GM13976 (cell line): ENCODE data around the gene SAPCD2.

Source experiments
- DNase-seq: peaks from one replicate; pipeline ENCODE4 v3.0.0; 2012; ENCODE audit warnings: low spot score
- CTCF ChIP-seq: IDR thresholded peaks from 2 replicates; pipeline ENCODE4 v1.5.1; 2012; ENCODE audit warnings: borderline replicate concordance, mild to moderate bottlenecking; ENCODE audit not compliant: insufficient read depth; ENCODE audit errors: extremely low read depth, missing control alignments, control extremely low read depth
- in situ Hi-C: fragments of 300-500 bp; cut with MboI; formaldehyde crosslinking; loops from one replicate; pipeline ENCODE4 v1.12.0; 2022; ENCODE audit warnings: low sequenced_read_pairs, mixed read lengths, inconsistent platforms; ENCODE audit not compliant: unreplicated experiment

SAPCD2 gene

GRCh38 chr9:137057545-137057944, 12.8 kb downstream of the SAPCD2 start:
- no peak for DNase-seq
- TF ChIP-seq CTCF = no peak
- in situ Hi-C loops = no loop called here

GRCh38 chr9:137056739-137057415, 13.5 kb downstream of the SAPCD2 start:
- in situ Hi-C loops = no loop called here
- no peak for TF ChIP-seq CTCF
- DNase-seq = no peak

- no peak for TF ChIP-seq CTCF
- no peak for DNase-seq
- in situ Hi-C loops = no loop called here
Measured at GRCh38 chr9:137055385-137056364, 14.7 kb downstream of the SAPCD2 start.

GRCh38 chr9:137054932-137055384, 15.4 kb downstream of the SAPCD2 start:
- in situ Hi-C loops = no loop called here
- no peak for DNase-seq
- TF ChIP-seq CTCF = no peak

- TF ChIP-seq CTCF = no peak
- in situ Hi-C loops = no loop called here
- peak; percentile 78 for DNase-seq
Measured at GRCh38 chr9:137053944-137054931, 16.1 kb downstream of the SAPCD2 start, which contains the start of gene ENTPD2. Gene ENTPD2 (minus strand): TSS chr9:137054061. CDS start chr9:137053997, 64 bp downstream.
